Measurements from ENCODE around the gene VPS4B. TPM values are rescaled to one million over a fixed set of nuclear protein-coding genes. Genes with fewer than 3 reads are reported as not detected.

Gene VPS4B
- total and polyA plus RNA-seq, 10 of the 15 experiments (the other 5 are each of a cell fraction or from before 2014, with no cell fraction given) = 21.4 to 37.6 (median 29.8) TPM

DNA sequence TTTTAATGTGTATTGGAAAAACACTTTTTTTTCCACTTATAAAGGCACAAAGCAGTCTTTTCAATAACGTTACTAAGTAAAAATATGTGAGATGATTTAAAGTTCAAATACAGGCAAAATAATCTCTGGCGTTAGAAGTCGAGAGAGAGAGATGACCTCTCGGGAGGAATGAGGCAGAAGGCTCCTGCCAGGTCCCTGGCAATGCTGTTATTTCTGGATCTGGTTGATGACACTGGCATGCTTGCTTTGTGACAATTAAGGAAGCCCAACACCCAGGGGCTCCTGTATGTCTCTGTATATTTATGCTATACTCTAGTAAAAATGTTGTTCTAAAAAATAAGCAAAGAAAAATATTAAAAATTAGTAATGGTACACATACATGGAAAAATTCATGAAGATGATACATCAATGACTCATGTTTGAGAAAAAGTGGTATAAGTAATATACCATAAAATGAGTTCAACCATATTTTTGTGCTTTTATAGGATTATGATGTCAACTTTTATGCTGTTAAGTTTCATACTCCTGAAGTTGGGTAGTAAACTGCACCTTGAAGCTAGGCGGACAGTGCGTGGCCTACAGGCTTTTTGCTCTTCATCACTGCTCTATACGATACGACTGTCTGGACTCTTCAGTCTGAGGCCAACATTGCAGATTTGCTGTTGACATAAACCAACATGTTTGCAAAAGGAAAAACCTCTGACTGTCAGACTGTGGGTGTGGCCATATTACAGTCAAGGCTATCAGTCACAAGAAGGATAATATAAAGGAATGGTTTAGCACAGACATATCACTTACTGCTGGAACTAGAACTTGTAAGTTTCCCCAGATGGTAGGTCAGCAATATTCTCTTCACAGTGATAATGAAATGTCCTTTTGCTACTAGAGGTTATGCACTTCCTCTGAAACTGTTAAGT lies 19.8 kb downstream of the VPS4B start:
- CTCF ChIA-PET = no interaction called here
- TF ChIP-seq CBFB (IDR thresholded peaks at IDR 0.05; ENCODE audit: low read depth) (no peak), SUZ12 (IDR thresholded peaks at IDR 0.05; ENCODE audit: unreplicated experiment) (no peak), DPF2 (IDR thresholded peaks at IDR 0.05) (no peak), MTA2 (IDR thresholded peaks at IDR 0.05; ENCODE audit: low read depth) (no peak), NRF1 (conservative IDR thresholded peaks at IDR 0.05; ENCODE audit: low read depth, low read length) (no peak), EP300 (IDR thresholded peaks at IDR 0.05; ENCODE audit: borderline replicate concordance in 1 of 2, control insufficient read depth in 1 of 2, low read depth in 2 of 2, low read length in 2 of 2) (no peak), SP1 (IDR thresholded peaks at IDR 0.05; ENCODE audit: low read depth, low read length) (no peak), KLF5 (IDR thresholded peaks at IDR 0.05; ENCODE audit: partially characterized antibody) (no peak)
- Histone ChIP-seq H2AFZ (ENCODE audit: control insufficient read depth, low read depth, low read length) (no peak overlapping the region), H3K4me2 (ENCODE audit: control insufficient read depth, insufficient read depth) (no peak overlapping the region), H3K4me1 (ENCODE audit: control insufficient read depth, insufficient read depth, low read length) (no peaks in the 10 kb centered on the region), H3K9ac (ENCODE audit: control insufficient read depth, insufficient read depth, low read length) (no peak overlapping the region), H4K20me1 (ENCODE audit: control insufficient read depth, insufficient read depth) (no peaks in the 10 kb centered on the region), H3K79me2 (ENCODE audit: control insufficient read depth, insufficient read depth, low read length) (peaks cover 2% of the 10 kb centered on the region; the same call in 1 of the 2 replicates), H3K4me3 (no peak overlapping the region), H3K27me3 (replicated peaks in 1 of 2; ENCODE audit: control insufficient read depth in 2 of 2, insufficient read depth in 2 of 2, low read length in 1 of 2) (no peaks in the 10 kb centered on the region), H3K36me3 (ENCODE audit: control insufficient read depth in 2 of 2, insufficient read depth in 2 of 2, low read length in 1 of 2) (peaks cover 3 to 26% of the 10 kb centered on the region in 2 experiments), H3K27ac (ENCODE audit: control insufficient read depth, insufficient read depth) (no peak overlapping the region), H3K9me3 (replicated peaks; ENCODE audit: control insufficient read depth, insufficient read depth, low read length) (no peaks in the 10 kb centered on the region)
- 98% methylated on average over 8 of the region's 8 CpGs for whole genome bisulfite sequencing (ENCODE audit: insufficient coverage, insufficient replicate concordance, low lambda C conversion rate, missing lambda C conversion rate)
- intact Hi-C loops (cut with micrococcal nuclease; ENCODE audit: unreplicated experiment) = no loop called here
- DNase-seq (ENCODE audit: low read depth, low spot score) (no peak), FAIRE-seq (no peak), ATAC-seq (no peak)
- RAD21 ChIA-PET (ENCODE audit: unreplicated experiment) = no interaction called here
- in situ Hi-C loops (cut with MboI) = no loop called here
- SMC1A ChIA-PET (ENCODE audit: uncharacterized antibody, unreplicated experiment) = no interaction called here
- POLR2A ChIA-PET = no interaction called here
- no TSS peak for BruUV-seq (replicated peaks)

Measured in GM12878 (cell line).